22Rv1 (cell line): ENCODE measurements around the gene C13orf42.

Experiments used
- H3K27ac ChIP-seq: fragments of 450-650 bp; 2 replicates; pipeline ENCODE4 v1.5.1; 2017
- ZFX ChIP-seq: fragments of 450-650 bp; IDR thresholded peaks from 2 replicates; pipeline ENCODE4 v1.6.1; 2017; ENCODE audit warnings: antibody characterized with exemption, borderline replicate concordance
- TF ChIP-seq, protein P1 (sequence below): fragments of 450-650 bp; IDR thresholded peaks from 2 replicates; pipeline ENCODE4 v1.5.1; 2017; ENCODE audit warnings: mild to moderate bottlenecking

Gene C13orf42

GRCh38 chr13:51064753-51065152 lies 46.3 kb downstream of the C13orf42 start:
- TF ChIP-seq, protein P1, sequence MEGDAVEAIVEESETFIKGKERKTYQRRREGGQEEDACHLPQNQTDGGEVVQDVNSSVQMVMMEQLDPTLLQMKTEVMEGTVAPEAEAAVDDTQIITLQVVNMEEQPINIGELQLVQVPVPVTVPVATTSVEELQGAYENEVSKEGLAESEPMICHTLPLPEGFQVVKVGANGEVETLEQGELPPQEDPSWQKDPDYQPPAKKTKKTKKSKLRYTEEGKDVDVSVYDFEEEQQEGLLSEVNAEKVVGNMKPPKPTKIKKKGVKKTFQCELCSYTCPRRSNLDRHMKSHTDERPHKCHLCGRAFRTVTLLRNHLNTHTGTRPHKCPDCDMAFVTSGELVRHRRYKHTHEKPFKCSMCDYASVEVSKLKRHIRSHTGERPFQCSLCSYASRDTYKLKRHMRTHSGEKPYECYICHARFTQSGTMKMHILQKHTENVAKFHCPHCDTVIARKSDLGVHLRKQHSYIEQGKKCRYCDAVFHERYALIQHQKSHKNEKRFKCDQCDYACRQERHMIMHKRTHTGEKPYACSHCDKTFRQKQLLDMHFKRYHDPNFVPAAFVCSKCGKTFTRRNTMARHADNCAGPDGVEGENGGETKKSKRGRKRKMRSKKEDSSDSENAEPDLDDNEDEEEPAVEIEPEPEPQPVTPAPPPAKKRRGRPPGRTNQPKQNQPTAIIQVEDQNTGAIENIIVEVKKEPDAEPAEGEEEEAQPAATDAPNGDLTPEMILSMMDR: no peak
- TF ChIP-seq ZFX: no peak

DNA sequence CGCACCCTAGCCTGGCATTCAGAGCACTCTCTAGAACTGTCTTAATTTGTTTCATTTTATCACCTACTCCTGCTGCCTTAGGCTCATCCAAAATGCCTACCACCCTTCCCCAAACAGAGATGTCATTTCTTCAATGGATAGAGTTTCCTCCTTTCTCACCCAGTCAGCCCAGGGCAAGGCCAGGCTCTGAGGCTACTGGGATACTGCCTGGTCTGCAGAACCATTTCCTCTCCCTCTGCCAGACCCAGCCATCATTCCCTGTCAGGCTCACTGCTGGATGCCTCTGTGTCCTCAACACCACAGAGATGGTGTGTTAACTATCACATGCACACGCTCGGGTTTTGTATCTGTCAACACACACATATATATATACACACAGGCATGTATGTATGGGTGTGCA lies 47.2 kb downstream of the C13orf42 start:
- TF ChIP-seq ZFX: no peak
- TF ChIP-seq, protein P1: no peak
- H3K27ac ChIP-seq: no peak overlapping the region

More at GRCh38 chr13:51064753-51065152, 46.3 kb downstream of the C13orf42 start:
- no peak overlapping the region for H3K27ac ChIP-seq

- no peak overlapping the region for H3K27ac ChIP-seq
- TF ChIP-seq ZFX: no peak
- TF ChIP-seq, protein P1: no peak
Observed at GRCh38 chr13:51058461-51059167, 52.5 kb downstream of the C13orf42 start.

DNA sequence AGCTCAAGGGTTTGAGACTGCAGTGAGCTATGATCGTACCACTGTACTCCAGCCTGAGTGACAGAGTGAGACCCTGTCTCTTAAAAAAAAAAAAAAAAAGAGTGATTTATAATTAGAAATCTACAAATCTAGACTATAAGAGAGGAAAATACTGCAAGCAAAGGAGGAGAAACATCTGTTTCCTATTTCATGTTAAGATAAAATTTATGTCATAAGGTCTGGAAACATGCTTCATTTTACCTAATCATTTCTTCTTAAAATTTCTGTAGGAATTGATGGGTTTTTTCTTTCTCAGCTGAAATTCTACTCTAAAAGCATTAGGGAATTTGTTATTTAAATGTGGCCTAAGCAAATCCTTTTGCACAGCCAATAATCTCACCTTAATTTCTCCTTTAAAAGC lies 53.2 kb downstream of the C13orf42 start:
- H3K27ac ChIP-seq: no peak overlapping the region

DNA sequence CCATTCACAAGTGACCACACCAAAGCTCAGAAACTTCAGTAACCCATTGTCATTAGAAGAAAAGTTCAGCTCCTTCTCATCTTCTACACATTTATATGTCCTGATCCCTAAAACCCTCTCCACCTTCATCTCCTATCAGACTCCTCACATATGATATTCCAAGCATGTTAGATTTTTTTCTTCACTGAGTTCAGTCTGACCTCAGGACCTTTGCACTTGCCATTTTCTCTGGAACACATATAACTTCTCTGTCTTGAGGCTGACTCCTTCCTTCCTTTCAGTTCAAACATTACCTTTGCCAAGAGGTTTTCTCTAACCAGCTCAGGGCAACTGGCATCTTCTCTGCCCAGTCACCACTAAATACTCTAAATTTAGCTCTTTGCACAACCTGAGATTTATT lies 54.1 kb downstream of the C13orf42 start:
- H3K27ac ChIP-seq: no peak overlapping the region
- no peak for TF ChIP-seq ZFX
- TF ChIP-seq, protein P1: no peak

More for the DNA sequence above, 53.2 kb downstream of the C13orf42 start:
- no peak for TF ChIP-seq ZFX
- TF ChIP-seq, protein P1: no peak

- H3K27ac ChIP-seq: no peak overlapping the region
- TF ChIP-seq, protein P1: no peak
- no peak for TF ChIP-seq ZFX
Observed at GRCh38 chr13:51052581-51052980, 58.5 kb downstream of the C13orf42 start.

DNA sequence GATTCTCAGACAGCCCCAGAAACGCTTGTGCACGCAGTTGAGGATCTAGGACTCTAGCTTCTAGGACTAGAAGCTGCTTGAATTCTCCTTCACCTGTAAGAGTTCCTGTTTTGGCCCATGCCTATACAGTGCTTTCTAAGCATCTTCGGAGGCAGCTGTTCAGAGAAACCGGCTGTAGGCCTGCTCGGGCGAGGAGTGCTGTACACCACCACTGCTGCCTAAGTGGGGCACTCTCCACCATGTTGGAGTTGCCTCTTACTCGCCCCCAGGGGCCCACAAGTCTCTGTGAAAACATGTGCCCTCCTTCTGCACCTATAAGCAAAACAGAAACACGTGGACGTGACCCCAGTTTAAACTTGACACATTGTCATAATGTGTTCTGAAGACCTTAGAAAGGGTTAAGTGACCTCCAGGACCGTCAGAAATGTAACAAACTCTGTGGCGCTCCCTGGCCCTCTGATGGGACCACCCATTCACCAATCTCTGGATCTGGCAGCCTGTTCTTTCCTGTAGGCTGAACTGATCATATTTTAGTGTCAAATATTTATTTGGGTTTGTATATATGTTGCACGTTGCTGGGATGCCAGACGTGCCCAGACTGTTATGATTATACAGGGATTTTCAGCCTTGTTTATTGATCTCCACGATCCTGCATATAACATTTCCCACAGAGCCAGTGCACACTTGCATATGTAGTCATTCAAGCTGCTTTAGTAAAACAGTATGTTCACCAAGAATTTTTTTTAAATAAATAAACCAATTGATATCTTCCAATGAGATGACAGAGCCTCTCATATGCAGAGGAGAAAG lies 60.8 kb downstream of the C13orf42 start:
- TF ChIP-seq, protein P1: no peak
- TF ChIP-seq ZFX: no peak
- H3K27ac ChIP-seq: no peak overlapping the region
